ENCODE results near the gene TMEM204. TPM values are rescaled to one million over a fixed set of nuclear protein-coding genes. Genes with fewer than 3 reads are reported as not detected.

Gene TMEM204
- polyA plus RNA-seq, 1 experiment, result 6.2 TPM

DNA sequence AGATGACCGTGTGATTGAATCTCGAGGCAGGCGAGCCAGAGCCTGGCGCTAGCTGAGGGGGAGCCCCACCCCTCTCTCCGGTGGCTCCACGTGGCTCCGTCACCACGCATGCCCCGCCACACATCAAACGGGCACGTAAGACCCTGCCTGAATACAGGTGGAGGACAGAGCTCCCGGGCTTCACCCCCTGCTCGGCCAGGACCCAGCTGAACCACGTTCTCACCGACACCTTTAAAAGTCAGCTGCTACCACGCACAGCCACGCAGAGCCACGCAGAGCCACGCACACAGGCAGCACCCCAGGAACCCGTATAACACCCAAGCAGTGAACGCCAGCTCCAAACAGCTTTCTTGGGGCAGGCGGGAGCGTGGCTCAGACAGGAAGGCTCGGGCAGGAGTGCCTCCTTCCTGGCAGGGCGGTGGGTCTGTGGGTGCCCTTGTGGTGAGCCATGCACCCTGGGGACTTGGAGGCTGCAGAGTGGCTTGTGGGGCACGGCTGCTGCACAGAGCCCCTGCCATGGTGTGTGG is 4.4 kb downstream of the TMEM204 start:
- no peak overlapping the region for H3K4me3 ChIP-seq (ENCODE audit: low read depth, low read length)
- ChIA-PET POLR2A (no interaction called here), CTCF (interaction anchor here (0.8 kb wide), 1 partner anchor 168 kb away, joined by 4 read pairs; the partner anchor contains the start of gene MAPK8IP3)
- H3K9me3 ChIP-seq (ENCODE audit: control insufficient read depth, insufficient read depth, low read length), result peaks cover 6% of the 10 kb centered on the region; the same call in 1 of the 2 replicates
- no peak overlapping the region for H3K27ac ChIP-seq (ENCODE audit: low read depth, low read length)
- TF ChIP-seq, protein P1, sequence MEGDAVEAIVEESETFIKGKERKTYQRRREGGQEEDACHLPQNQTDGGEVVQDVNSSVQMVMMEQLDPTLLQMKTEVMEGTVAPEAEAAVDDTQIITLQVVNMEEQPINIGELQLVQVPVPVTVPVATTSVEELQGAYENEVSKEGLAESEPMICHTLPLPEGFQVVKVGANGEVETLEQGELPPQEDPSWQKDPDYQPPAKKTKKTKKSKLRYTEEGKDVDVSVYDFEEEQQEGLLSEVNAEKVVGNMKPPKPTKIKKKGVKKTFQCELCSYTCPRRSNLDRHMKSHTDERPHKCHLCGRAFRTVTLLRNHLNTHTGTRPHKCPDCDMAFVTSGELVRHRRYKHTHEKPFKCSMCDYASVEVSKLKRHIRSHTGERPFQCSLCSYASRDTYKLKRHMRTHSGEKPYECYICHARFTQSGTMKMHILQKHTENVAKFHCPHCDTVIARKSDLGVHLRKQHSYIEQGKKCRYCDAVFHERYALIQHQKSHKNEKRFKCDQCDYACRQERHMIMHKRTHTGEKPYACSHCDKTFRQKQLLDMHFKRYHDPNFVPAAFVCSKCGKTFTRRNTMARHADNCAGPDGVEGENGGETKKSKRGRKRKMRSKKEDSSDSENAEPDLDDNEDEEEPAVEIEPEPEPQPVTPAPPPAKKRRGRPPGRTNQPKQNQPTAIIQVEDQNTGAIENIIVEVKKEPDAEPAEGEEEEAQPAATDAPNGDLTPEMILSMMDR (IDR thresholded peaks at IDR 0.05; ENCODE audit: low read depth, low read length), result no peak
- no peak for DNase-seq (ENCODE audit: low read depth, low spot score)
- H3K27me3 ChIP-seq (ENCODE audit: control insufficient read depth, insufficient read depth, low read length), result no peaks in the 10 kb centered on the region

DNA sequence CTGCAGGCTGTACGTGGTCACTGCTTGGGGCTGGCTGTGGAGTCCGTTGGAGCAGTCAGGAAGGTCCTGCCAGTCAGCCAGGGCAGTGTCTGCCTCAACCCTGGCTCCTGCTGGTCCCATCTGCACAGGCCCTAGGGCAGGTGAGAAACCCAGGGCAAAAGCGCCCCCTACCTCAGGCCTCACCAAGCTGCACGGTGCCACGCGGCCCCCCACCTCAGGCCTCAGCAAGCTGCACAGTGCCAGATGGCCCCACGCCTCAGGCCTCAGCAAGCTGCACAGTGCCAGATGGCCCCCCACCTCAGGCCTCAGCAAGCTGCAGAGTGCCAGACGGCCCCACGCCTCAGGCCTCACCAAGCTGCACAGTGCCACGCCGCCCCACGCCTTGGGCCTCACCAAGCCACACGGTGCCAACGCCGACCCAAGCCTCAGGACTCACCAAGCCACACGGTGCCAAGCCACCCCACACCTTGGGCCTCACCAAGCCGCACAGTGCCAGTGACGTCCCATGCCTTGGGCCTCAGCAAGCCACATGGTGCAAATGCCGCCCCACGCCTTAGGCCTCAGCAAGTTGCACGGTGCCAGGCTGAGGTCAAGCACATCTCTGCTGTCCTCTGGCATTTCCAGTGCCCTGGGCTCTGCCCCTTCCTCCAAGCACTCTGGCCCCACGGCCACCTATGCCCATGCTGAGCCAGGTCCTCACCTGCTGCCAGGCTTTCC is 5.5 kb downstream of the TMEM204 start:
- CTCF ChIA-PET, result no interaction called here
- TF ChIP-seq, protein P1 (IDR thresholded peaks at IDR 0.05; ENCODE audit: low read depth, low read length), result no peak
- Histone ChIP-seq H3K27me3 (ENCODE audit: control insufficient read depth, insufficient read depth, low read length) (no peaks in the 10 kb centered on the region), H3K27ac (ENCODE audit: low read depth, low read length) (no peak overlapping the region), H3K4me3 (ENCODE audit: low read depth, low read length) (no peak overlapping the region), H3K9me3 (ENCODE audit: control insufficient read depth, insufficient read depth, low read length) (peaks cover 4% of the 10 kb centered on the region; the same call in 1 of the 2 replicates)
- DNase-seq (ENCODE audit: low read depth, low spot score), result no peak
- POLR2A ChIA-PET, result no interaction called here

DNA sequence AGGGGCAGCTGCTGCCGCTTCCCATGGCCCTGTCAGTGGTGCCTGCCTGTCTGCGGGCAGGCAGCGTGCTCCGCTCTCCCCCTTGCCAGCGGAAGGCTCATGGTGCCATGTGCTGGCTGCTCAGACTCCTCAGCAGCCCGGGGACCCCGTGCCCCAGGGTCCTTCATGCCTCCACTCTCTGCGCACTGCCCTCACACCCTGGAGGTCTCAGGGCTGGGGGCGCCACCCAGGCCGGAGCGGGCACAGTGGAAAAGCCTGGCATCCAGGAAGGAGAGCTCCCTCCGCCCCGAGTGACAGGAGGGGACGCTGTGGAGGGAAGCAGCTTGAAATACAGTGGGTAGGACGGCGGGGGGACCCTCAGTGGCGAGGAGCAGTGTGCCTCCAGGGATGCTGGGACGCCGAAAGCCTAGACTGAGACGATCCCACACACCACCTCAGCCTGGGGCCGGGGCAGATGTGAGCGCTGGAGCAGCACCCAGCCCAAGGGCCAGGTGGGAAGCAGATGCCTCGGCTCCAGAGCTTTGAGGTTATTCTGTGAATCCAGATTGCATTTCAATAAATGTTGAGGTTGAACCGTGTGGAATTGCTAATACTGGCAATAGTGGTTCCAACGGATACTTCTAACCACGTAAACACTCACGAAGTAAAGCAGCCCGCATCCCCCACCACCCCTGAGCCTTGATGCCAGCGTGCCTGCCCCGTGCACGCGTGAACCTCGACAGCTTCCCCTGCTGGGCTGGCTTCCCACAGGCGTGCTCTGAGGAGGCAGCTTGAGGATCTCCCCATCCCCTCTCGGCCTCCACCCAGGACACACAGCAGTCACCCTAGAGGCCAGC is 6.5 kb downstream of the TMEM204 start:
- TF ChIP-seq, protein P1 (IDR thresholded peaks at IDR 0.05; ENCODE audit: low read depth, low read length), result no peak
- DNase-seq (ENCODE audit: low read depth, low spot score), result no peak
- Histone ChIP-seq H3K9me3 (ENCODE audit: control insufficient read depth, insufficient read depth, low read length) (no peaks in the 10 kb centered on the region; the same call in 1 of the 2 replicates), H3K27me3 (ENCODE audit: control insufficient read depth, insufficient read depth, low read length) (no peaks in the 10 kb centered on the region), H3K4me3 (ENCODE audit: low read depth, low read length) (no peak overlapping the region), H3K27ac (ENCODE audit: low read depth, low read length) (no peak overlapping the region)
- CTCF ChIA-PET, result no interaction called here
- POLR2A ChIA-PET, result no interaction called here

DNA sequence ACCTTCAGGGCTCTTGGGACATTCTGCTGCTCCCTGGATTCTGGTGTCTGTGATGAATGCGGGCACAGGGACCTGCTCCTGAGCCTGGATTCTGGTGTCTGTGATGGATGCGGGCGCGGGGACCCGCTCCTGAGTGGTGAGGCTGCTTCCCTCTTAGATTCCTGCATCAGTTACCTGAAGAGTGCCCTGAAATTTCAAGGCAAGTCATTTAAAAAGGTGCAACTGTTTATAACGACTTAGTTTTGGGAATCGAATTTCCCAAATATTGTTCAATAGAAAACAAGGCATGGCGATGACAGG is 7.0 kb downstream of the TMEM204 start:
- no peak for DNase-seq (ENCODE audit: low read depth, low spot score)
- Histone ChIP-seq H3K27ac (ENCODE audit: low read depth, low read length) (no peak overlapping the region), H3K9me3 (ENCODE audit: control insufficient read depth, insufficient read depth, low read length) (no peaks in the 10 kb centered on the region; the same call in 1 of the 2 replicates), H3K27me3 (ENCODE audit: control insufficient read depth, insufficient read depth, low read length) (no peaks in the 10 kb centered on the region), H3K4me3 (ENCODE audit: low read depth, low read length) (no peak overlapping the region)
- CTCF ChIA-PET, result no interaction called here
- POLR2A ChIA-PET, result no interaction called here
- TF ChIP-seq, protein P1 (IDR thresholded peaks at IDR 0.05; ENCODE audit: low read depth, low read length), result no peak

Data from AG04450 (cell line).